NCI-H1930 (cell line): ENCODE data around the gene PRAMEF12.
"Not testable (repeated sequence)": the region's sequence is repeated elsewhere in the genome, so short reads cannot be mapped to it uniquely, and the experiment has no call there.

Source experiments
- DNase-seq, 2 experiments: peaks; one replicate each; lab custom pipeline; 2025; lab: John Stamatoyannopoulos, UW

Gene PRAMEF12

GRCh38 chr1:12773438-12773837, at the start of gene PRAMEF12:
Gene PRAMEF12 (plus strand): TSS chr1:12773738. CDS start chr1:12774868, 1,130 bp downstream.
- no peak for DNase-seq

GRCh38 chr1:12728391-12728790, 45.1 kb upstream of the PRAMEF12 start:
- DNase-seq, result no peak

GRCh38 chr1:12730156-12730555, 43.4 kb upstream of the PRAMEF12 start:
- no peak for DNase-seq

- not testable (repeated sequence) for DNase-seq
Observed at GRCh38 chr1:12731084-12731483, 42.5 kb upstream of the PRAMEF12 start.

DNA sequence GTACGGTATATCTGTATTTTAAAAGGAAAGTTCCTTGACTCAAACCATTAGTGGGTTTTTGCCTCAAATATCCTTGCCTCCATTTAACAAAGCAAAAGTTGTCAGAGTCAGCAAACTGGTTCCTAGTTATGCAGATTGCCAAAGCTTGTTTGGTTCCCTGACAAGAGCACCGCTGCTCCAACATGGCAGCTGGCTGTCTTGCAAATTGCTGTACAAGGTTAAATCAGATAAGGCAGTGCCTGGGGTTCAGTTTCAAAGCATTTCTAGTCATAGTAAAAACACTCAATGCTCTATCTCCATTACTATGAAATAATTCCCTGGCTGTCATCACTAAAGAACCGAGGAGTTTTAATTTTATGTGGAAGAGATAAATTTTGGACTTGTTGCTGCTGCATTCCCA, 38.9 kb upstream of the PRAMEF12 start:
- DNase-seq, result no peak

GRCh38 chr1:12738934-12739333, 34.6 kb upstream of the PRAMEF12 start:
- DNase-seq, result no peak

- DNase-seq, result no peak
Observed at GRCh38 chr1:12739613-12740012, 33.9 kb upstream of the PRAMEF12 start.

DNA sequence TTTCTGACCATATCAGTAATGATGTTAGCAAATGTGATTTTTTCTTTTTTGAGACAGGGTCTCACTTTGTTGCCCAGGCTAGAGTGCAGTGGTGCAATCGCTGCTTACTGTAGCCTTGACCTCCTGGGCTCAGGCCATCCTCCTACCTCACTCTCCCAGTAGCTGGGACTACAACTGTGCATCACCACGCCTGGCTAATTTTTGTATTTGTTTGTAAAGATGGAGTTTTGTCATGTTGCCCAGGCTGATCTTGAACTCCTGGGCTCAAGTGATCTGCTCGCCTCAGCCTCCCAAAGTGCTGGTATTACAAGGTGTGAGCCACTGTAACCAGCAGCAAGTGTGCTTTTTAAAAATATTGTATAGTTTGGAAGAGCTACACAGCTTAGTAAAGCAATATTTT, 31.6 kb upstream of the PRAMEF12 start:
- DNase-seq, result no peak

DNA sequence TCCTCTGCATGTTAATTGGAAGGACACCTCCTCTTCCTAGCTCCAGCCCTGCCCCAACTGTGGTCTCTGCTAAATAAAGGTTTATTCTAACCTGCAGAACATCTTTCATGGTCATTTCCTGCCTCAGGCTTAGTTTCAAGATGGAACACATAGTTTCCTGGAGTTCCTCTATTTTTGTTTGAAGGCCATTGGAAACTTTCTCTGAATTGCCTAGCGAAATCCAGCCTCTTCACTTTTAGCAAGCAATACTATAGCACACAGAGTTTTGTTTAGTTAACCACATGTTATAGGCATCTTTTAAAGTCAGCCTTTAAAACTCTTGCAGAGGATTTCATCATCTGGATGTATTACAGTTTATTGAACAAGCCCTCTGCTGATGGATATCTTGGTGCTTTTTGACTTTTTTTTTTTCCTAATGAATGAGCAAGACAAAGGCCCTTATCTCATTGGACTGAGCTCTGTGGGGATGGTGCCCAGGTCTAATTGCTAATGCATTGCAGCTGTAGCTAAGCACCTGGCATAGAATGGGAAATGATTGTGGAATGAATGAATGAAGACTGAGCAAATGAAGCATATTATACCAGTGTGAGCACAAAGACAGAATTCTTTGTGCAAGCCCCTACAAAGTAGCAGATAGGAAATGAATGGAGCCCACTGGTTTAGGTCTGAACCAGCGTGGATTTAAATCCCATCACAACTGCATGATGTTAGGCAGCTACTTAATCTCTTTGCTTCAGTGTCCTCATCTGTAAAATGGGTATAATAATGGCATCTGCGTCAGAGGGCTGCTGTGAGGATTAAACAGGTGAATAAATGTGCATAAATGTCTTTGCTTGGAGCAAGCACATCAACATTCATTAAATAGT, 28.2 kb upstream of the PRAMEF12 start:
- DNase-seq, result peak in 1 of 2 experiments; percentile 41

- peak in 1 of 2 experiments; percentile 31 for DNase-seq
Observed at GRCh38 chr1:12745992-12746323, 27.6 kb upstream of the PRAMEF12 start, which contains the start of gene CFAP107. Gene CFAP107 (plus strand): TSS chr1:12746200. CDS start chr1:12746431, 231 bp downstream.

GRCh38 chr1:12748778-12749355, 24.7 kb upstream of the PRAMEF12 start:
- DNase-seq, result no peak

DNA sequence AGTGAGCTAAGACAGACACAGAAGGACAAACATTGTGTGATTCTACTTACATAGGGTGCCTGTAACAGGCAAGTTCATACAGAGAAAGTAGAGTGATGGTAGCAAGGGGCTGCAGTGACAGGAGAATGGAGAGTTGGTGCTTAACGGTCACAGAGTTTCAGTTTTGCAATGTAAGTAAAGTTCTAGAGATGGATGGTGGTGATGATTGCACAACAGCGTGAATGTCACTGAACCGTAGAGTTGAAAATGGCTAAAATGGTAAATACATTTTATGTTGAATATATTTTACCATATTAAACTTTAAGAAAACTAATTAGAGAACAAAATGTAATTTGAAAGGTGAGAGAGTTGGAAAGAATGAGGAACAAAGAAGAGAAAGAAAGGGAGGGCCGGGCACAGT, 18.8 kb upstream of the PRAMEF12 start:
- no peak for DNase-seq

DNA sequence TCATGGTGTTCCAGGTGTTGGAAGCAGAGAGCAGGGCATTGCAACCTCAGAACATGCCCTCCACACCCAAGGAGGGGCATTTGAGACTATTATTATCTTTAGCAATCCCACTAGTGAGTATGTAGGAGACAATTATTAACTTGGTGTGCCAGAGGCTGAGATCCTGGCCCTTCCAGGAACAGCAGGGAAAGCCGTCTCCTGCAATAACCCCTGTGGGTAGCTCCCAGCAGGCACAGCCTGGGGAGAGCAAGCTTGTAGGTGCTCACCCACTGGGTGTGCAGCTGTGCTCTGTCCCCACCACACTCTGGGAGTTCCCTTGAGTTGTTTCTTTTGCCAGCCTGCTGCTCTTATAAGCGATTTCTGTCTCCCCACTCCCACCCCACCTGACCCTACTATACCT, 17.3 kb upstream of the PRAMEF12 start:
- DNase-seq, result no peak

GRCh38 chr1:12756768-12757413, 16.6 kb upstream of the PRAMEF12 start:
- DNase-seq, result no peak

- no peak for DNase-seq
Observed at GRCh38 chr1:12757836-12758235, 15.7 kb upstream of the PRAMEF12 start.

DNA sequence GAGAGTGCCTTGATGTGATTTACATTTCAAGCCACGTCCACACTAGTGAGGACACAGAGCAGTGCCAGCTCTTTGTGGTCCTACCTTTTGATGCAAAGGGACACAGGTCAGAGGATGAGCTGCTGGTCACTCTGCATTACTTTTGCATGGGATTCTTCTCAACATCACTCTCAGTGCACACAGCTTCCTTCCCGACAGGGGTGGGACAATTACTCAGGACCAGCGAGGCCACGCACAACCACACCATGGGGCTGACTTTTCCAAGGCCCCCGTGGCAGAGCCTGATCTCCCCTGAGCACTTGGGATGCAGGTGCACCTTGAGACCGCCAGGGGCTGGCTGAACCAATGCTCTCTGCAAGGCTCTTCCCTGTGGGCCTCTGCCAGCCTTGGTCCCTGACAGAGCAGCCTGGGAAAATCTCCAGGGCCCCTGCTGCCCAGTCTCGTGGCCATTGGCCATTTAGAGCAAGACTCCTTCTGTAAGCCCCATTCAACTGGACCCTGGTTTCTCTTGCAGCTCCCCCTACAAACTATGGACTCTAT, 13.2 kb upstream of the PRAMEF12 start:
- DNase-seq, result no peak

DNA sequence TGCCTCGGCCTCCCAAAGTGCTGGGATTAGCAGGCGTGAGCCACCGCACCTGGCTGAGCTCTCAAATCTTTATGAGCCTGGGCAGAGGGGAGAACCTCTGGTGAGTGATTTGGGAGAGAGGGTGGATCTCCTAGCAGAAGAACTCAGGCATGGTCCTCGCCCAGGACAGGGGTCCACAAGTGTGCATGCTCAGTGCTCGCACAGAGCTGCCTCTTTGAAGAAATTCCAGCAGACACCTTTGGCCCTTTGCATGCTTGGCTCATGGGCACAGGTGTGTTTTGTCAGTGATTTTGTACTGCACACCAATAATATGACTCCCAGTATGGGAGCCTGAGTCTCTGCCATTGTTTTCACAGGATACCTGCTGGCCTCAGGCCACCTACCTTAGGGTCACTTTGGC, 11.8 kb upstream of the PRAMEF12 start:
- DNase-seq, result no peak

GRCh38 chr1:12762766-12763165, 10.8 kb upstream of the PRAMEF12 start:
- DNase-seq, result no peak

- no peak for DNase-seq
Observed at GRCh38 chr1:12763479-12763878, 10.1 kb upstream of the PRAMEF12 start.

- no peak for DNase-seq
Observed at GRCh38 chr1:12764016-12764415, 9.5 kb upstream of the PRAMEF12 start.

- DNase-seq, result no peak
Observed at GRCh38 chr1:12769031-12769430, 4.5 kb upstream of the PRAMEF12 start.

- DNase-seq, result no peak
Observed at GRCh38 chr1:12769976-12770505, 3.5 kb upstream of the PRAMEF12 start.
